MM.1S (cell line): ENCODE results near the gene DGCR8.

Source experiments
- EZH2 ChIP-seq: fragments of 300-600 bp; sonication (generic); optimal IDR thresholded peaks from 2 replicates; pipeline ENCODE3; 2017; ENCODE audit warnings: low read depth, mild to moderate bottlenecking, antibody characterized with exemption, low read length, mixed read lengths
- EZH2phosphoT487 ChIP-seq: fragments of 300-600 bp; sonication (generic); IDR thresholded peaks from 2 replicates; pipeline ENCODE4 v1.6.1; 2018; ENCODE audit warnings: antibody characterized with exemption, low read length
- TF ChIP-seq, protein P1 (sequence below): fragments of 300-600 bp; sonication (generic); IDR thresholded peaks from 2 replicates; pipeline ENCODE4 v1.5.1; 2016; ENCODE audit warnings: antibody characterized with exemption, low read length, mixed read lengths

DNA sequence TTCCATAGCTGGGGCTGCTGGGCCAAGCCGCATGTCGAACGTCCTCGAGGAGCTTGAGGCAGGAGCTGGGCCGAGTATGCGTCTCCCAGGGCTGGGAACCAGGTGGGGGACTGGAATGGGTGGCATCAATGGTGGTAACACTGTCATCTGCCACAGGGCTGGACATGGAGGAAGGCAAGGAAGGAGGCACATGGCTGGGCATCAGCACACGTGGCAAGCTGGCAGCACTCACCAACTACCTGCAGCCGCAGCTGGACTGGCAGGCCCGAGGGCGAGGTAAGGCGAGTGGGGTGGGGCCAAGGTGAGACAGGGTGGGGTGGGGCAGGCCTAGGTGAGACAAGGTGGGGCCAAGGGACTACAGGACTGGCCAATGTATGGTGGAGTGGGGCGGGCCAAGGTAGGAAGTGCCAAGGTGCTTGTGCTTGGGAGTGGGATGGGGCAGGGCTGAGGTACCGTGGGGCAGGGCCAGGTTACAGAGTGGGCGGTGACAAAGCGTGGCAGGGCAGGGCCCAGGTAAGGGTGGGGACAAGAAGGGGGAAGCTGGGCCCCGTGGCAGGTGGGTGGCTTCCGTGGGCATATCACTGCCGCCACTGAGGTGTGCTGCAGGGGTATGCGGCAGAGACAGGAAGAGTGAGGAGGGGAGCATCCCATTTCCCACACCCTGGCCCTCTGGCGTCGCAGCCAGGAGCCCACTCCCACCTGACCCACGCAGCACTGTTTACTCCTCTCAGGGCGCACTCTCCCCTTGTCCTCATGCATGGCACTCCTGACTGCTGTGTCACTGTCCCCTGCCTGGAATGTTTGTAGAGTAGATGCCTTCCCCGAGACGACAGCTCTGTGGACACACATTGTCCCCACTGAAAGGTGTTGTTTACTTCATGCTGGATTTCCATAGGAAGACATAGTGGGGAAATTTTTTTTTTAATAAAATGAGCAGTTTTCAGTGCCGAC is 27.5 kb upstream of the DGCR8 start:
- TF ChIP-seq, protein P1, sequence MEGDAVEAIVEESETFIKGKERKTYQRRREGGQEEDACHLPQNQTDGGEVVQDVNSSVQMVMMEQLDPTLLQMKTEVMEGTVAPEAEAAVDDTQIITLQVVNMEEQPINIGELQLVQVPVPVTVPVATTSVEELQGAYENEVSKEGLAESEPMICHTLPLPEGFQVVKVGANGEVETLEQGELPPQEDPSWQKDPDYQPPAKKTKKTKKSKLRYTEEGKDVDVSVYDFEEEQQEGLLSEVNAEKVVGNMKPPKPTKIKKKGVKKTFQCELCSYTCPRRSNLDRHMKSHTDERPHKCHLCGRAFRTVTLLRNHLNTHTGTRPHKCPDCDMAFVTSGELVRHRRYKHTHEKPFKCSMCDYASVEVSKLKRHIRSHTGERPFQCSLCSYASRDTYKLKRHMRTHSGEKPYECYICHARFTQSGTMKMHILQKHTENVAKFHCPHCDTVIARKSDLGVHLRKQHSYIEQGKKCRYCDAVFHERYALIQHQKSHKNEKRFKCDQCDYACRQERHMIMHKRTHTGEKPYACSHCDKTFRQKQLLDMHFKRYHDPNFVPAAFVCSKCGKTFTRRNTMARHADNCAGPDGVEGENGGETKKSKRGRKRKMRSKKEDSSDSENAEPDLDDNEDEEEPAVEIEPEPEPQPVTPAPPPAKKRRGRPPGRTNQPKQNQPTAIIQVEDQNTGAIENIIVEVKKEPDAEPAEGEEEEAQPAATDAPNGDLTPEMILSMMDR: no peak
- no peak for TF ChIP-seq EZH2
- TF ChIP-seq EZH2phosphoT487: no peak
